CD4-positive, alpha-beta T cell (primary cell): ENCODE measurements around the gene GAB1. TPM values are rescaled to one million over a fixed set of nuclear protein-coding genes. Genes with fewer than 3 reads are reported as not detected.

Source experiments
- ATAC-seq: fragments of 200-7000 bp; cut with Tn5 transposase; one replicate; pipeline ENCODE4 v1.10.0; 2022; ENCODE audit warnings: mild to moderate bottlenecking; ENCODE audit not compliant: poor library complexity
- CTCF ChIA-PET: fragments of 350-600 bp; sonication (Branson Sonifier 250); formaldehyde crosslinking; loops from one replicate; lab custom pipeline; 2021; ENCODE audit warnings: antibody characterized with exemption, inconsistent platforms; lab: Charles Lee
- POLR2A ChIA-PET: fragments of 350-600 bp; sonication (Branson Sonifier 250); formaldehyde crosslinking; loops from one replicate; lab custom pipeline; 2021; ENCODE audit warnings: antibody characterized with exemption, inconsistent platforms; lab: Charles Lee
- DNase-seq, 14 experiments: peaks; one replicate each; pipeline ENCODE4 v3.0.0-alpha.2; 2013 to 2020; ENCODE audit warnings: mixed read lengths in 2 of 14
- H3K27ac ChIP-seq, 2 donors: one replicate each; pipeline versions ENCODE4 v1.5.1 to v1.7.0; 2013; ENCODE audit warnings: low read length in 2 of 2, low read depth in 1 of 2, mild to moderate bottlenecking in 1 of 2
- H3K27me3 ChIP-seq, 2 experiments: 1 replicate in 1 of 2; 2 replicates in 1 of 2; pipeline versions ENCODE4 v1.6.1 to v1.7.0; 2013; ENCODE audit warnings: low read length in 2 of 2, control low read depth in 1 of 2, mild to moderate bottlenecking in 1 of 2, moderate library complexity in 1 of 2; ENCODE audit not compliant: insufficient read depth in 2 of 2, control insufficient read depth in 1 of 2
- H3K36me3 ChIP-seq: one replicate; pipeline ENCODE4 v1.6.1; 2013; ENCODE audit warnings: low read length, control low read depth; ENCODE audit not compliant: insufficient read depth
- H3K4me1 ChIP-seq: one replicate; pipeline ENCODE4 v1.6.1; 2013; ENCODE audit warnings: low read length, control low read depth; ENCODE audit not compliant: insufficient read depth
- H3K4me3 ChIP-seq: one replicate; pipeline ENCODE4 v1.5.1; 2013; ENCODE audit warnings: mild to moderate bottlenecking, low read length, moderate library complexity
- H3K9me3 ChIP-seq, 2 experiments: 1 replicate in 1 of 2; 2 replicates in 1 of 2; pipeline versions ENCODE4 v1.6.1 to v1.7.0; 2013; ENCODE audit warnings: low read length in 2 of 2, mild to moderate bottlenecking in 2 of 2, control low read depth in 1 of 2, moderate library complexity in 1 of 2; ENCODE audit not compliant: control insufficient read depth in 1 of 2, insufficient read depth in 1 of 2
- H3K27ac Mint-ChIP-seq: one replicate; pipeline ENCODE4 v1.8.0; 2020; ENCODE audit warnings: mixed read lengths
- H3K27me3 Mint-ChIP-seq: one replicate; pipeline ENCODE4 v1.8.0; 2021; ENCODE audit warnings: mixed read lengths
- H3K36me3 Mint-ChIP-seq: one replicate; pipeline ENCODE4 v1.8.0; 2021; ENCODE audit warnings: low read depth, mixed read lengths
- H3K4me1 Mint-ChIP-seq: one replicate; pipeline ENCODE4 v1.8.0; 2021; ENCODE audit warnings: low read depth, mixed read lengths
- H3K4me3 Mint-ChIP-seq: one replicate; pipeline ENCODE4 v1.8.0; 2020; ENCODE audit warnings: mild to moderate bottlenecking, mixed read lengths
- H3K9me3 Mint-ChIP-seq: one replicate; pipeline ENCODE4 v1.8.0; 2020; ENCODE audit warnings: mixed read lengths
- intact Hi-C, 2 experiments: fragments of 100-400 bp; cut with DNase I in 1 of 2; cut with micrococcal nuclease in 1 of 2; formaldehyde crosslinking; loops; one replicate each; pipeline versions ENCODE4 v1.15.1 to v1.9.0; 2023 to 2025; cut with DNase I, micrococcal nuclease
- total RNA-seq, 174 experiments: library from RNA in 2 of 174; stranded (reverse) in 2 of 174; gene quantifications; one replicate each; pipeline ENCODE4 v1.2.3 and lab custom pipeline; 2021 to 2026
- TF ChIP-seq, protein P1 (sequence below): fragments of 200-600 bp; IDR thresholded peaks from one replicate; pipeline ENCODE4 v1.8.0; 2022; ENCODE audit warnings: antibody characterized with exemption, mild to moderate bottlenecking

The GAB1 gene
- total RNA-seq, 2 experiments from 2014 or later: 0.27 to 0.64 TPM

DNA sequence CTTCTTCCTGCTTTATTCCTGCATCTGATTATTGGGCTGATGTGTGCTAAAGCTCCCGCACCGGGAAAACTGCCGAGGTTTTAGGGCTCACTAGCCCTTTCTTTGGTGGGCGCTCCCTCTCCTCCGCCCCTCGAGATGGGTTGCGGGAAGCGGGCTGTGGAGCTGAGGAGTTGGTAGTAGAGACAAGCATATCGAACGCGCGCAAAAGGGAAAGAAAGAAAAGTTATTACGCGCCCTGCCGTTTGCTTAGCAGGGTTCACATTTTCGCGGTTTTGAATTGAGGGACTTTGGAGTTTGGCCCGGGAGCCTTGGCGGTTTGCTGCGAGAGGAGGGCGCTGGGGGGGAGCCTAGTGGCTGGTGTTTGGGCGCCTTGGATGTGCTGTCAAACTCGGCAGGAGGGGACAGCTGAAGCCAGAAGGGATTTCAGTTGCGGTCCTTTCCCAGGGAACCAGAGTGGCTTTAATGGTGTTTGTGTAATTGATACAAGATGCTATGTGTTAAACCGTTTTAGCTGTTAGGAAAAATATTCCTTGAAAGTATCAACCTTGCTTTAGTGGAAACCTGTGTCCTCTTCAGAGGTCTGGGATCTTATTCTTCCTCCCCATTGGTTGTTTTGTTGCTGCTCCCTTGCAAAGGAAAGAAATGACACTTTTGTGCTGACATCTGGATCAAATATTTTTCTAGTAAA lies 1.1 kb downstream of the GAB1 start:
- ATAC-seq (no peak), DNase-seq (no peak)
- H3K9me3 Mint-ChIP-seq: no peaks in the 10 kb centered on the region
- H3K27me3 Mint-ChIP-seq: peaks cover 71% of the 10 kb centered on the region
- H3K36me3 Mint-ChIP-seq: no peaks in the 10 kb centered on the region
- H3K27me3 ChIP-seq: peaks cover 36 to 57% of the 10 kb centered on the region in 2 experiments
- H3K9me3 ChIP-seq: peaks cover 0 to 12% of the 10 kb centered on the region in 2 experiments
- TF ChIP-seq, protein P1, sequence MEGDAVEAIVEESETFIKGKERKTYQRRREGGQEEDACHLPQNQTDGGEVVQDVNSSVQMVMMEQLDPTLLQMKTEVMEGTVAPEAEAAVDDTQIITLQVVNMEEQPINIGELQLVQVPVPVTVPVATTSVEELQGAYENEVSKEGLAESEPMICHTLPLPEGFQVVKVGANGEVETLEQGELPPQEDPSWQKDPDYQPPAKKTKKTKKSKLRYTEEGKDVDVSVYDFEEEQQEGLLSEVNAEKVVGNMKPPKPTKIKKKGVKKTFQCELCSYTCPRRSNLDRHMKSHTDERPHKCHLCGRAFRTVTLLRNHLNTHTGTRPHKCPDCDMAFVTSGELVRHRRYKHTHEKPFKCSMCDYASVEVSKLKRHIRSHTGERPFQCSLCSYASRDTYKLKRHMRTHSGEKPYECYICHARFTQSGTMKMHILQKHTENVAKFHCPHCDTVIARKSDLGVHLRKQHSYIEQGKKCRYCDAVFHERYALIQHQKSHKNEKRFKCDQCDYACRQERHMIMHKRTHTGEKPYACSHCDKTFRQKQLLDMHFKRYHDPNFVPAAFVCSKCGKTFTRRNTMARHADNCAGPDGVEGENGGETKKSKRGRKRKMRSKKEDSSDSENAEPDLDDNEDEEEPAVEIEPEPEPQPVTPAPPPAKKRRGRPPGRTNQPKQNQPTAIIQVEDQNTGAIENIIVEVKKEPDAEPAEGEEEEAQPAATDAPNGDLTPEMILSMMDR: no peak
- no peak overlapping the region for H3K27ac ChIP-seq
- ChIA-PET POLR2A (no interaction called here), CTCF (no interaction called here)
- peak overlapping the region; percentile 88 for H3K4me3 Mint-ChIP-seq
- intact Hi-C loops: no loop called here
- H3K27ac Mint-ChIP-seq: no peak overlapping the region
- peaks cover 6% of the 10 kb centered on the region for H3K4me1 Mint-ChIP-seq
- peak overlapping the region; percentile 52 for H3K4me3 ChIP-seq
- H3K4me1 ChIP-seq: peaks cover 20% of the 10 kb centered on the region
- H3K36me3 ChIP-seq: no peaks in the 10 kb centered on the region

DNA sequence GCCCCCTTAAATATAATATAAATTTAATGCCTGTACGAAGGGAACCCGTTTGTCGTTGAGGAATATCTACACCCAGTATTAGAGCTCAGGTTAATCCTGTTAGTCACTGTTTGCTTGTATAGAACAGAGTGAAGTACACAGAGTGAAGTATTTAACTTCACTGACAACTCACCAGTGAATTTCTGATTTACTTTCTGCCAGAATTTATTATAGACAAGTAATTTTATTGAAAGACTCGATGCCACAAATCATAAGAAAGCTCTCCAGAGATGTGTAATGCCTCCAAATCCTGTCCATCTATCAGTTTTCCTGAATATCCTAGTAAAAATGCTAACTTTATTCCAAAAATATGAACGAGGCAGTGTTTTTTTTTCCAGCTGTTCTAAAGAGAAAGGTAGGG lies 1.6 kb downstream of the GAB1 start:
- H3K27ac Mint-ChIP-seq: no peak overlapping the region
- H3K9me3 Mint-ChIP-seq: no peaks in the 10 kb centered on the region
- TF ChIP-seq, protein P1: no peak
- Histone ChIP-seq H3K27ac (no peak overlapping the region), H3K27me3 (peaks cover 36 to 57% of the 10 kb centered on the region in 2 experiments), H3K36me3 (no peaks in the 10 kb centered on the region), H3K4me1 (peaks cover 20% of the 10 kb centered on the region), H3K4me3 (no peak overlapping the region), H3K9me3 (peaks cover 0 to 12% of the 10 kb centered on the region in 2 experiments)
- peaks cover 72% of the 10 kb centered on the region for H3K27me3 Mint-ChIP-seq
- ChIA-PET CTCF (no interaction called here), POLR2A (no interaction called here)
- ATAC-seq: no peak
- H3K36me3 Mint-ChIP-seq: no peaks in the 10 kb centered on the region
- intact Hi-C loops: no loop called here
- peaks cover 6% of the 10 kb centered on the region for H3K4me1 Mint-ChIP-seq
- peak overlapping the region; percentile 88 for H3K4me3 Mint-ChIP-seq
- no peak for DNase-seq

DNA sequence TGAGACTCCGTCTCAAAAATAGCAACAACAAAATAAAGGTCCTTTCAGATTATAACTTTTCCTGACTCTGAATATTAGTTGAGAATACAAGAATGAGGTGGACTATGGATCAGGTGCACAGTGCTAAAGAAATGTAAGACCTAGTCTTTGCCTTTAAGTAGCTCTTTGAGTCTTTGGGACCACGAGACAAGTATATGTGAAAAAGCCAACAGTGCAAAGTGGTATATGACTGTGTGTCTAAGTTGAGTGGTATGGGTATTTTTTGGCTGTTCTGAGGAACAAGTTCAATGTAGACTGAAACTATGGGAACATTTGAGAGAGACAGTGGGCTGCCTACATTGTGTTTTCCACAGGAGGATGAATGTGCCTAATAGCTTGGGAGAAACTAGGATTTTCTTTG lies 2.8 kb downstream of the GAB1 start:
- peaks cover 6% of the 10 kb centered on the region for H3K4me1 Mint-ChIP-seq
- H3K4me3 Mint-ChIP-seq: no peak overlapping the region
- H3K4me3 ChIP-seq: no peak overlapping the region
- H3K36me3 Mint-ChIP-seq: no peaks in the 10 kb centered on the region
- no peak for DNase-seq
- peaks cover 20% of the 10 kb centered on the region for H3K4me1 ChIP-seq
- intact Hi-C loops: no loop called here
- peaks cover 68% of the 10 kb centered on the region for H3K27me3 Mint-ChIP-seq
- H3K9me3 ChIP-seq: peaks cover 0 to 12% of the 10 kb centered on the region in 2 experiments
- H3K36me3 ChIP-seq: no peaks in the 10 kb centered on the region
- POLR2A ChIA-PET: no interaction called here
- H3K27ac Mint-ChIP-seq: no peak overlapping the region
- no peak overlapping the region for H3K27ac ChIP-seq
- TF ChIP-seq, protein P1: no peak
- CTCF ChIA-PET: no interaction called here
- ATAC-seq: no peak
- H3K27me3 ChIP-seq: peaks cover 34 to 56% of the 10 kb centered on the region in 2 experiments
- no peaks in the 10 kb centered on the region for H3K9me3 Mint-ChIP-seq
